NAMALWA (cell line): ENCODE results near the gene PRKCE.

Experiments used
- DNase-seq: peaks from one replicate; pipeline ENCODE4 v3.0.0-alpha.2; 2015; ENCODE audit warnings: low spot score

The PRKCE gene

DNA sequence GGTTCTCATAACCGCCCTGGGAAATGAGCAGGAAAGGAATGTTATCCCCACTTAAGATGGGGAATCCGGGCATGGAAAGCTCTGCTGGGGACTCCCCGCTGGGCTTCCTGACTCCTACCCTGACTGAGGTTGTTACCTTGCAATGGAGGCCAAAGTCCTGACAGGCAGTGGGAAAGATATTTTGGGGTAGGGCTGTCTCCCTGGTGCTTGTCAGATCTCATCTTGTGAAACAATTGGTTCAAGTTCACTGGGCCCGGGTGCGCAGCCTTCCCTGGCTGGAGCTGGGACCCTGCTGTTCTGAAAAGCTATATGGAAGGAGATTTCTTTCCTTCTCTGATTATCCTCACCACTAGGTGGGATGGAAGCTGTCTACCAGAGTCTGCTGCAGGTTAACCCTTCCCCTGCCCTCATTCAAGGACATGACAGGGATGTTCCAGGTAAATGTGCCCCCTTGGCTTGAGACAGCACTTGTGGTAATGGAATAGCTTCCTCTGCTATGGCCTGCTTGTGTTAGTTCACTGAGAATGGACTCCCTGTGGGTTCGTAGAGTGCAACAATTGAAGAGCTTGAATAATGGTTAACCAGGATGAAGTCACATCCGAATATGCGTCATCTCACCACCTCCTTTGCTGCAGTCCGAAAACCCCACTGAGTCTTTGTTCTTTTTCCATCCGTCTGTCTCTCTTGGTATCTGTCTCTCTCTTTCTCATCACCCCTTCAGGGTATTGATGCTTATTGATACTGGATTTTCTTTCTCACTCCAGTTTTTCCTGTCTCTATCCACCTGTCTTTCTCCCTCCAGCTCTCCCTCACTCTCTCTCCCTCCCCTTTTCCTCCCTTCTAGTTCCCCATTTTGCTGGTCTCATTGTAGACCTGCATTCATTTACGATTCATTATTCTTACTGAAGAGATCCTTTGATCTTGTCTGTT lies 577.9 kb downstream of the PRKCE start:
- DNase-seq, result no peak

DNA sequence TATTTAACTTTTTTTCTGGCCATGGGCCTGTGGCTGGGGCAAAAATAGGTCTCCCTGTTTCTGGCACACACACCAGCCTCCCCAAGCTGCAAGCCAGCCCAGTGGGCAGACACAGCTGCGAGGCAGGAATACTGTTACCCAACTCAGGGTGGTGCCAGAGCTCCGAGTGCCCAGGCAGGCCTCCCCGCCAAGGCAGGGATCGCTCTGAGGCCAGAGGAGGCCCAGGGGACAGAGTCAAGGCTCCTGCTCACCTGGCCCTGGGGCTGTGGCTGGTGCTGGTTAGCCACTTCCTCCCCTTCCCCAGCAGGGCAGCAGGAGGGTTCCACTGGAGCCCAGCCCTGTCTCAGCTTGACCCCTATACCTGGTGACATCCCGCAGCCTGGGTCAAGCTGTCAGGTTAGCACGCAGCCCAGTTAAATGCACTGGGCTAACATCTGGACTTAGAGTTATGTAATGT lies 578.7 kb downstream of the PRKCE start:
- no peak for DNase-seq

DNA sequence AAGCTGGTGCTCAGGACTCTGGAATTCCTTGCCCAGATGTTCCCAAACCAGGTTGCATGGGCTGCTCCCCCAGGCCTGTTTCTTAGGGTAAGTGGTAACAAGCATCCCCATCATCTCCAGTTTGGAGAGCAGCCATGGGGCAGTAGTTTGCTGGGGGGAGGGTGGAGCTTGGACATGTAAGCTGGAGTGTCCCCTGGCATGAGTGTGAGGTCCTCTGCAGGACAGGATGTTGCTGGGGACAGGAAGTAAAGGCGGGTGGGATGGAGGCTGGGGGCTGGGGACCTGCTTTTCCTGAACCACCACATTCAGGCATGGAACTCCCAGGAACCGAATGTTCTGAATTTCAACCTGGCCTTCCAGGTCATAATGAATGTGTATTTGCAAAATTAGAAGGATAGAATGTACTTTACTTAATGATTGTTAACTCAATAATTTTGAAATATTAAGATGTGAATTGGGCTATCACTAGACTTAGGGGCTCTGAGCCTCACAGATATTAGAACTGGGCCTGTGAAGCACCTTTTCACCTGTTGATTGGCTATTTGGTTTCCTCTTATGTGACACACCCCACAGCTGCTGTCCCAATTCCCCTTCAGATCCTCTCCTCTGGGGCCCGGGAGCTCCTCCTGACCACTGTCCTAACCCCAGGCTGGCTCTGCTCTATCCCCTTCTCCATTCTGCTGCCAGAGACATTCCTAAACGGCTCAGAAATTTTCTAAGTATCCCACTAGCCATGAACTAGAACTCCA lies 579.4 kb downstream of the PRKCE start:
- DNase-seq, result no peak

DNA sequence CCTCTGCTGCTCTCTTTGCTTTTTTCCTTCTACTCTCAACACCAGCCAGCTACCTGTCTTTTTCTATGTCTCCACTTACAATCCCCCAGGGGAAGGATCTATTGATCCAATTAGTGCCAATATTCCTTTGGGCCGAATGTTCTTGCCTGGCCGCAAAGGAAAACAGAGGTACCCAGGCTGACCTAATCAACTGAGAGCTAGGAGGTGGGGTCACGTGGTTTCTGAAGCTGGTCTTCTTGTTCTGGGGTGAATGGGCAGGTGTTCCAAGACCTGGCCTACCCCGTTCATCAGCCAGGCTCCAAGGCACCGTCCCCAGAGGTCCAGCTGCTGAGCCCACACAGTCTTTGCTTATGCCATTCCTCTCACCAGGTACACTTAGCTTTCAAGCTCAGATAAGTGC lies 580.2 kb downstream of the PRKCE start:
- DNase-seq, result no peak

DNA sequence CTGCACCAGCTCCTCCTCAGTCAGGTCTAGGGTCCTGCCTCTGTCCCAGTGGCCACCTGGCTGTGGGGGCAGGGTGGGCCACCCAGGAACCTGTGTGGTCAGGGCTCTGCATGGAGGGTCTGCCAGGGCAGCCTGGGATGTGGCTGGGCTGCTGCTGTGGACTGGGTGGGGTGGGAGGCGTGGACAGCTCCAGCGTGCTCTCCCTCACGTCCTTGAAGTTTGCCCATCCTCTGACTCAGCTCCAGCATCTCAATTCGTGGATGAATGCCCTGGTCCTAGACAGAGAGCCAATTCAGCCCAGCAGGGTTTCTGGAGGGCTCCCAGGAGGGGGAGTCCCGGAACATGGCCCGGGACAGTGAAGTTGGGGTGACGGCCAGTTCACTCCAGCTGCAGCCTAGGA lies 581.4 kb downstream of the PRKCE start:
- no peak for DNase-seq

DNA sequence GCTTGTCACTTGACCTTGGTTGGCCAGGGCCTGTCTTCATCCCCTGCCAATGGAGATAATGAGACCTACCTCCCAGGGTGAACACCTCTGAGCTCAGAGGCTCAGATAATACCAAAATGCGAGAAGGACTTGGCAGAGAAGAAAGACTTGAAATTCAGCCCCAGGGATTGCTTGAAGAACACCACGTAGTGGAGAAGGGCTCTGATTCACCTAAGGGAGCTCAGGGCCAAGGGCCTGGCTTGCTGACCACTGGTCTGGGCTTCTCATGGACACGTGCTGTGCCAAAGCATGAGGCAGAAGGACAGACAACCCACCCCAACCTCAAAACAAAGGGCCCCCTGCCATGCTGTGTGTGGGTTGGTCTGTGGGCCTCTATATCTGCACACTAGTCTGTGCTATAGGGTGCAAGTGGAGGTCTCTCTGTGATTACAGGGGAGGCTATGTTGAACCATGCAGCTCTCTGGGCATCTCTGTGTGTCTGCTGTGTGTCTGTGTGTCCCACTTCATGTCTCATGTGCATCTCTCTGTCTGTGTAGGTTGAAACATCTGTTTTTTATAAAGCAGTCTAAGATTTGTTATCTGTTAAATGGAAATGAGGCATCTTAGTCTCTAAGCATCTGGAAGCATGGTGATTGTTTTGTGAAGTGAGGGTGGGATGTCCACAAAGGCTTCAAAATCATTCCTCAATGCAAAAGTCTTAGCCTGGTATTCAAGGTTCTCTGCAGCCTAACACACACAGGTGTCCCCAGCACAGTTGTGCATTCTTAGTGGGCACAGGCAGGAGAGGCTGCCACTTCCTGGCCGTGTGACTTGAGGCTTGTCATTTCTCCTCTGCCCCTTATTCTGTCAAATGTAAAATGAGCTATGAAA lies 584.8 kb downstream of the PRKCE start:
- DNase-seq, result no peak

DNA sequence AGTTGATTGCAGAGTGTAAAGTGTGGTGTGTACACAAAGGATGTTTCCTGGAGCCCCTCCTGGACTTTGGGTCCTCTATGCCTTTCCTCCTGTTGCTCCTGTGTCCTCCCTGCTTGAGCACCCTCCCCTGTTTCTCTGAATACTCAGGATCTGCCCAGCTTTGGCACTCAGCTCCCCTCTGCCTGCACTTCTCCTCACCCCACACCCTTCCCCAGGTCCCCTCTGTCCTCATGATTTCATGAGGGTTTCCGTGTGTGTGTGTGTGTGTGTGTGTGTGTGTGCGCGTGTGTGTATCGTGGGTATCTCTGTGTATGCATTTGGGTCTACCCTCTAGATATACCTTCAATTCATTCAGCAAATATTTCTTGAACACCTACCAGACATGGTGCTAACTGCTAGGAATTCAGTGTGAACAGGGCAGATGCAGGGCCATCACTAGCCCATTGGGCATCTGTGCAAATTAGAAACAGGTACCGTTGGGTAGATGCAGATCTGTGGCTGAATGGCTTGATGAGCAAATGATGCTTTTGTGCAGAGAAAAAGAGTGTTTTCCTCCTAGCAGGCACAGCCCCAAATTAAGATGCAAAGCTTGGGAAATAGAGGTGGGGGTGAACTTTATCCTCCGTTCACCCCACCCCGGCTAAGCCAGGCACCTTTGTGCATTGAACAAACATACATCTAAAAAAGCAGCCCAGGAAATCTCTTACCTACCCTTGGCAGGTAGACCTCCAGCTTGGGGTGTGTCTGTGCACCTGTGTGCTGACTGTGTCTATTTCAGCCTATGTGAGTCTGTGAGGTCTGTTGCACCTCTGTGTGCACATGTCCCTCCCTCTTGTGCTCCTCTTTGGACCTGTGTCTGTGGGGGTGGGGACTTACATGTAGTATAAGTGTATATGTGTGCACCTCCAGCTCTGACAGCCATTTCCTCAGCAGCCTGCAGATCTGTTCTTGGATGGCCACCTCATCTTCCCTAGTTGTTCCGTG lies 585.7 kb downstream of the PRKCE start:
- DNase-seq, result no peak
